Kidney epithelial cell (primary cell): ENCODE measurements around the gene CCDC57. TPM values are rescaled to one million over a fixed set of nuclear protein-coding genes. Genes with fewer than 3 reads are reported as not detected.

Experiments used
- DNase-seq: peaks from one replicate; pipeline ENCODE4 v3.0.0-alpha.2; 2010; ENCODE audit warnings: low read depth
- H3K27me3 ChIP-seq: 2 replicates; pipeline ENCODE4 v1.6.0; 2011; ENCODE audit warnings: low read length; ENCODE audit not compliant: control insufficient read depth, insufficient read depth
- H3K36me3 ChIP-seq: 2 replicates; pipeline ENCODE4 v1.5.1; 2011; ENCODE audit warnings: low read length; ENCODE audit not compliant: control insufficient read depth, insufficient read depth
- H3K4me3 ChIP-seq: 2 replicates; pipeline ENCODE4 v1.5.1; 2011; ENCODE audit warnings: low read depth, mild to moderate bottlenecking, control low read depth, low read length
- CTCF ChIP-seq: IDR thresholded peaks from 2 replicates; pipeline ENCODE4 v1.5.1; 2011; ENCODE audit warnings: mild to moderate bottlenecking, moderate library complexity, low read length, control low read depth, inconsistent platforms; ENCODE audit not compliant: insufficient read depth, poor library complexity, severe bottlenecking
- total RNA-seq: library from RNA; depleted of rRNA; stranded (reverse); fragments of >200 nt; gene quantifications from 2 replicates; pipeline ENCODE4 v1.2.3, GENCODE V29; 2015

The CCDC57 gene
- total RNA-seq, 1 donor from 2014 or later = 25.5 TPM

- H3K36me3 ChIP-seq = peaks cover 10% of the 10 kb centered on the region
- H3K4me3 ChIP-seq = no peak overlapping the region
- DNase-seq = no peak
- no peak for TF ChIP-seq CTCF
- no peaks in the 10 kb centered on the region for H3K27me3 ChIP-seq
Measured at GRCh38 chr17:82078433-82078832, 134.2 kb downstream of the CCDC57 start.

- no peak for TF ChIP-seq CTCF
- Histone ChIP-seq H3K36me3 (peaks cover 5% of the 10 kb centered on the region), H3K27me3 (no peaks in the 10 kb centered on the region), H3K4me3 (no peak overlapping the region)
- DNase-seq = no peak
Measured at GRCh38 chr17:82077617-82078358, 134.9 kb downstream of the CCDC57 start.

- no peak for TF ChIP-seq CTCF
- Histone ChIP-seq H3K4me3 (no peak overlapping the region), H3K36me3 (peaks cover 4% of the 10 kb centered on the region), H3K27me3 (no peaks in the 10 kb centered on the region)
- no peak for DNase-seq
Measured at GRCh38 chr17:82076785-82077591, 135.7 kb downstream of the CCDC57 start.

- H3K4me3 ChIP-seq = no peak overlapping the region
- no peak for TF ChIP-seq CTCF
- DNase-seq = no peak
- H3K27me3 ChIP-seq = no peaks in the 10 kb centered on the region
- peaks cover 4% of the 10 kb centered on the region for H3K36me3 ChIP-seq
Measured at GRCh38 chr17:82076018-82076784, 136.4 kb downstream of the CCDC57 start.

GRCh38 chr17:82073446-82073845 lies 139.2 kb downstream of the CCDC57 start:
- no peak for TF ChIP-seq CTCF
- no peak overlapping the region for H3K4me3 ChIP-seq
- DNase-seq = no peak
- no peaks in the 10 kb centered on the region for H3K36me3 ChIP-seq
- H3K27me3 ChIP-seq = no peaks in the 10 kb centered on the region
